ENCODE measurements around the gene CASK.

Gene CASK

GRCh38 chrX:41475191-41475590 lies 448.2 kb downstream of the CASK start:
- Histone ChIP-seq H3K9me3 (ENCODE audit: severe bottlenecking) (peaks cover 4% of the 10 kb centered on the region), H3K27me3 (ENCODE audit: insufficient read depth, low read depth, severe bottlenecking) (peaks cover 5% of the 10 kb centered on the region), H3K36me3 (no peaks in the 10 kb centered on the region), H3K27ac (no peak overlapping the region), H3K4me3 (ENCODE audit: low read depth, low read length) (no peak overlapping the region)
- no peak for DNase-seq
- TF ChIP-seq CTCF (IDR thresholded peaks at IDR 0.05; ENCODE audit: low read depth, low read length): no peak

- no peak for TF ChIP-seq CTCF (IDR thresholded peaks at IDR 0.05; ENCODE audit: low read depth, low read length)
- H3K36me3 ChIP-seq: no peaks in the 10 kb centered on the region
- peaks cover 4% of the 10 kb centered on the region for H3K9me3 ChIP-seq (ENCODE audit: severe bottlenecking)
- no peak overlapping the region for H3K4me3 ChIP-seq (ENCODE audit: low read depth, low read length)
- peaks cover 5% of the 10 kb centered on the region for H3K27me3 ChIP-seq (ENCODE audit: insufficient read depth, low read depth, severe bottlenecking)
- DNase-seq: no peak
- no peak overlapping the region for H3K27ac ChIP-seq
These were observed 448.6 kb downstream of the CASK start for GRCh38 chrX:41474726-41475100.

- DNase-seq: no peak
- Histone ChIP-seq H3K36me3 (no peaks in the 10 kb centered on the region), H3K27me3 (ENCODE audit: insufficient read depth, low read depth, severe bottlenecking) (peaks cover 5% of the 10 kb centered on the region), H3K9me3 (ENCODE audit: severe bottlenecking) (peaks cover 4% of the 10 kb centered on the region), H3K4me3 (ENCODE audit: low read depth, low read length) (no peak overlapping the region), H3K27ac (no peak overlapping the region)
- TF ChIP-seq CTCF (IDR thresholded peaks at IDR 0.05; ENCODE audit: low read depth, low read length): no peak
These were observed 449.2 kb downstream of the CASK start for GRCh38 chrX:41473936-41474725.

- no peak overlapping the region for H3K4me3 ChIP-seq (ENCODE audit: low read depth, low read length)
- no peaks in the 10 kb centered on the region for H3K36me3 ChIP-seq
- peaks cover 4% of the 10 kb centered on the region for H3K9me3 ChIP-seq (ENCODE audit: severe bottlenecking)
- TF ChIP-seq CTCF (IDR thresholded peaks at IDR 0.05; ENCODE audit: low read depth, low read length): no peak
- DNase-seq: no peak
- H3K27ac ChIP-seq: no peak overlapping the region
- H3K27me3 ChIP-seq (ENCODE audit: insufficient read depth, low read depth, severe bottlenecking): peaks cover 5% of the 10 kb centered on the region
These were observed 451.0 kb downstream of the CASK start for GRCh38 chrX:41472231-41472815.

- H3K9me3 ChIP-seq (ENCODE audit: severe bottlenecking): peaks cover 4% of the 10 kb centered on the region
- TF ChIP-seq CTCF (IDR thresholded peaks at IDR 0.05; ENCODE audit: low read depth, low read length): no peak
- DNase-seq: no peak
- H3K36me3 ChIP-seq: no peaks in the 10 kb centered on the region
- no peak overlapping the region for H3K27ac ChIP-seq
- H3K4me3 ChIP-seq (ENCODE audit: low read depth, low read length): no peak overlapping the region
- H3K27me3 ChIP-seq (ENCODE audit: insufficient read depth, low read depth, severe bottlenecking): peaks cover 5% of the 10 kb centered on the region
These were observed 451.6 kb downstream of the CASK start for GRCh38 chrX:41471786-41472185.
